ENCODE results near the gene ZNF260. TPM values are rescaled to one million over a fixed set of nuclear protein-coding genes. Genes with fewer than 3 reads are reported as not detected.

The ZNF260 gene
- total RNA-seq, 1 donor from 2014 or later = 12.5 TPM

DNA sequence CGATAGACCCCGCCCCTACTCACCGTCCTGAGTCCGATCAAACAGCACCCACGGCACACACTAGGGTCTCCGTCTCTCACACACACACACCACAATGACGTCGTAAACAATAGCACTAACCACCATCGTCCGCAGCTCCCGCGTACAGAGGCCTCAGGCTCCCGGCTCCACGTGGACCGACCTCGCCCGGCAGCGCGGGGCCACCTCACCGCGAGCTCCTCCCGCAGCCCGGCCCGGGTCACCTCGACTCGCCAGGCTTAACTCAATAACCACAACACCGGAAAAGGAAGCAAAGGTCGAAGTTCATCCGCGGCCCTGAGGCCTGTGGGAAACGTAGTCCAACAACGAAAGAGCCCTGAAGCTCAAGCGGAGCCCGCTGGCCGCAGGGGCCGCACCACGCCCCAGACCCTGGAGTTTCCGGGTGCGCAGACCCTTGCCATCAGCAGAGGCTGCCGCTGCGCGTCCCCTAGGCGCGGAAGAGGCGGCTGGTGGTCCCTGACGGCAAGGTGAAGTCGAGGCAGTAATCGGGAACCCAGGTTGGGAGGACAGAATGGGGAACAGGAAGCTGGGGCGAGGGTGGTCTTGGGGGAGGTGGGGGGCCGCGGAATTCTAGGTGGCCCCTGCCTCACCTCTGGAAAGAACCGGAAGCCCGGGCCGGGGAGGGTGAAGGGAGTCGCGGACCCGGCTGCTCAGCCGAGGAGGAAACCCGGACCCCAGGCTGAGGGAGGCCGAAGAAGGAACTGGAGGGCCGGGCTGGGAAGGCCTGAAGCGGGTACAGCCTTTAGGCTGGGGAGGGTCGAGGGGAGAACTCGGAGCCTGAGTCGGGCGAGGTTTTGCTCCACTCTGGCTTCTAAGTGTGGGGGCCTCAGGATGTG, 45.2 kb upstream of the ZNF260 start, which contains the start of gene ZNF529:
TSS of gene ZNF529 (minus strand) at position 273 of the 875 bp plus-strand sequence. CDS start 946 bp downstream, outside the sequence.
- Histone ChIP-seq H3K9me3 (peaks cover 13% of the 10 kb centered on the region), H3K27ac (peak within 1 kb of the TSS; percentile 87), H3K36me3 (peaks cover 26% of the 10 kb centered on the region), H3K4me1 (peaks cover 20% of the 10 kb centered on the region), H3K27me3 (ENCODE audit: low read depth) (no peaks in the 10 kb centered on the region), H3K4me3 (peak within 1 kb of the TSS; percentile 75)
- TF ChIP-seq CTCF (IDR thresholded peaks at IDR 0.05) = no peak
- DNase-seq (peak; percentile 90), ATAC-seq (peak; percentile 98 to 100)
- intact Hi-C loops (cut with DNase I) = no loop called here

- peaks cover 21% of the 10 kb centered on the region for H3K36me3 ChIP-seq
- intact Hi-C loops (cut with DNase I) = no loop called here
- ATAC-seq = no peak
Measured at GRCh38 chr19:36572593-36573019, 44.5 kb upstream of the ZNF260 start.

DNA sequence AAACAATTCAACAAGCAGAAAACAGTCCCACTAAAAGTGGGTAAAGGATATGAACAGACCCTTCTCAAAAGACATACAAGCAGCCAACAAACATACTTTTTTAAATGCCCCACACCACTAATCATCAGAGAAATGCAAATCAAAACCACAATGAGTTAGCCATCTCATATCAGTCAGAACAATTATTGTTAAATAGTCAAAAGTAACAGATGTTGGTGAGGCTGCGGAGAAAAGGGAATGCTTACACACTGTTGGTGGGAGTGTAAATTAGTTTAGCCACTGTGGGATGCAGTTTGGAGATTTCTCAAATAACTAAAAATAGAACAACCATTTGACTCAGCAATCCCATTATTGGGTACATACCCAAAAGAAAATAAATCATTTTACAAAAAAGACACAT, 36.3 kb upstream of the ZNF260 start:
- intact Hi-C loops (cut with DNase I) = no loop called here
- no peak overlapping the region for H3K27ac ChIP-seq
- H3K9me3 ChIP-seq = peaks cover 99% of the 10 kb centered on the region
- DNase-seq (no peak), ATAC-seq (no peak)
- H3K27me3 ChIP-seq (ENCODE audit: low read depth) = no peaks in the 10 kb centered on the region
- TF ChIP-seq CTCF (IDR thresholded peaks at IDR 0.05) = no peak
- no peaks in the 10 kb centered on the region for H3K4me1 ChIP-seq
- H3K4me3 ChIP-seq = no peak overlapping the region
- peaks cover 17% of the 10 kb centered on the region for H3K36me3 ChIP-seq

More at GRCh38 chr19:36572593-36573019, 44.5 kb upstream of the ZNF260 start:
- peaks cover 20% of the 10 kb centered on the region for H3K4me1 ChIP-seq
- H3K27ac ChIP-seq = peak overlapping the region; percentile 87
- no peak for DNase-seq
- H3K27me3 ChIP-seq (ENCODE audit: low read depth) = no peaks in the 10 kb centered on the region
- no peak for TF ChIP-seq CTCF (IDR thresholded peaks at IDR 0.05)
- peaks cover 20% of the 10 kb centered on the region for H3K9me3 ChIP-seq
- peak overlapping the region; percentile 75 for H3K4me3 ChIP-seq

DNA sequence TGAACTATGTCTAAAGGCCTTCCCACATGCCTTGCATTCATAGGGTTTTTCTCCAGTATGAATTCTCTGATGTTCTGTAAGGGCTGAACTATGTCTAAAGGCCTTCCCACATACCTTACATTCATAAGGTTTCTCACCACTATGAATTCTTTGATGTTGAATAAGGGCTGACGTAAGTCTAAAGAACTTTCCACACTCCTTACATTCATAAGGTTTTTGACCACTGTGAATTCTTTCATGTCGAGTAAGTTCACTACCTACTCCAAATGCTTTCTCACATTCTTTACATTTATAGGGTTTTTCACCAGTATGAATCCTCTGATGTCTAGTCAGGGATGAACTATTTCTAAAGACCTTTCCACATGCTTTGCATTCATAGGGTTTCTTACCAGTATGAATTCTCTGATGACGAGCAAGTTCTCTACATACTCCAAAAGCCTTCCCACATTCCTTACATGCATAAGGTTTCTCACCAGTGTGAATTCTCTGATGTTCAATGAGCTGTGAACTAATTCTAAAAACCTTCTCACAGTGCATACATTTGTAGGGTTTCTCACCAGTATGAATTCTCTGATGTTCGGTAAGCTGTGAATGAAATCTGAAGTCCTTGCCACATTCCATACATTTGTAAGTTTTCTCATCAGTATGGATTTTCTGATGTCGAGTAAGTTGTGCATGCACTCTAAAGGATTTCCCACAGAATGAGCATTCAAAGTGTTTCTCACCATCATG, 19.1 kb upstream of the ZNF260 start:
- no peak for TF ChIP-seq CTCF (IDR thresholded peaks at IDR 0.05)
- DNase-seq = no peak
- peaks cover 100% of the 10 kb centered on the region for H3K9me3 ChIP-seq
- intact Hi-C loops (cut with DNase I) = no loop called here
- no peak for ATAC-seq
- no peaks in the 10 kb centered on the region for H3K27me3 ChIP-seq (ENCODE audit: low read depth)
- H3K36me3 ChIP-seq = peaks cover 36% of the 10 kb centered on the region
- no peak overlapping the region for H3K27ac ChIP-seq
- no peaks in the 10 kb centered on the region for H3K4me1 ChIP-seq
- no peak overlapping the region for H3K4me3 ChIP-seq

GRCh38 chr19:36528921-36529518, 949 bp upstream of the ZNF260 start:
- H3K27me3 ChIP-seq (ENCODE audit: low read depth) = no peaks in the 10 kb centered on the region
- peaks cover 6% of the 10 kb centered on the region for H3K36me3 ChIP-seq
- H3K4me1 ChIP-seq = peaks cover 19% of the 10 kb centered on the region
- H3K27ac ChIP-seq = peak overlapping the region; percentile 91
- no peak for TF ChIP-seq CTCF (IDR thresholded peaks at IDR 0.05)
- ATAC-seq = peak; percentile 16 to 40
- H3K9me3 ChIP-seq = peaks cover 61% of the 10 kb centered on the region
- DNase-seq = no peak
- intact Hi-C loops (cut with DNase I) = no loop called here
- H3K4me3 ChIP-seq = peak overlapping the region; percentile 77

All from lower lobe of right lung (tissue), 2 donors.